GM12878 (cell line): ENCODE measurements around the gene CAPN7. TPM values are rescaled to one million over a fixed set of nuclear protein-coding genes. Genes with fewer than 3 reads are reported as not detected.
A peak's percentile ranks its signal among the peaks of the same experiment; 100 is the strongest.

Source experiments
- ATAC-seq: fragments of 200-7000 bp; cut with Tn5 transposase; 3 replicates; pipeline ENCODE4 v1.9.1; 2020; ENCODE audit warnings: mild to moderate bottlenecking, moderate library complexity
- Bru-seq: library from RNA; stranded (reverse); fragments of 400-500 nt; gene quantifications from one replicate; lab custom pipeline; 2021; lab: Mats Ljungman, UMichigan
- BruChase-seq, 2 experiments: library from RNA; stranded (reverse); fragments of 400-500 nt; gene quantifications; one replicate each; lab custom pipeline; 2021; lab: Mats Ljungman, UMichigan
- BruUV-seq: library from RNA; stranded (reverse); fragments of 400-500 nt; replicated peaks from 2 replicates; lab custom pipeline; 2021; lab: Mats Ljungman, UMichigan
- CTCF ChIA-PET: fragments of 300-600 bp; sonication (Branson Sonifier 250); formaldehyde crosslinking; extraction: SDS; loops from one replicate; lab custom pipeline; 2021; ENCODE audit warnings: inconsistent platforms; lab: Yijun Ruan, JAX
- POLR2A ChIA-PET: fragments of 350-600 bp; formaldehyde crosslinking; extraction: SDS; loops from one replicate; lab custom pipeline; 2021; ENCODE audit warnings: inconsistent platforms; lab: Charles Lee
- RAD21 ChIA-PET: fragments of 300-600 bp; sonication (Branson Sonifier 250); formaldehyde crosslinking; loops from one replicate; lab custom pipeline; 2023; ENCODE audit warnings: antibody characterized with exemption; ENCODE audit not compliant: unreplicated experiment; lab: Charles Lee
- SMC1A ChIA-PET: fragments of 300-600 bp; sonication (Branson Sonifier 250); formaldehyde crosslinking; loops from one replicate; lab custom pipeline; 2023; ENCODE audit not compliant: unreplicated experiment, uncharacterized antibody; lab: Charles Lee
- DNase-seq: peaks from one replicate; pipeline ENCODE4 v3.0.0-alpha.2; 2011; ENCODE audit warnings: low read depth, low spot score
- FAIRE-seq: peaks from 3 replicates; lab custom pipeline; 2011; peaks lifted over from hg19 to GRCh38; lab: Jason Lieb, UNC
- H2AFZ ChIP-seq: 2 replicates; pipeline ENCODE4 v1.6.0; 2011; ENCODE audit warnings: low read depth, low read length, control low read depth; ENCODE audit not compliant: control insufficient read depth
- H3K27ac ChIP-seq: 2 replicates; pipeline ENCODE4 v1.5.1; 2011; ENCODE audit warnings: control low read depth; ENCODE audit not compliant: control insufficient read depth, insufficient read depth
- H3K27me3 ChIP-seq, 2 experiments: replicated peaks in 1 of 2; 2 replicates each; pipeline versions ENCODE4 v1.6.0 to v1.6.1; 2011; ENCODE audit warnings: low read length in 1 of 2; ENCODE audit not compliant: control insufficient read depth in 2 of 2, insufficient read depth in 2 of 2
- H3K36me3 ChIP-seq, 2 experiments: 2 replicates each; pipeline ENCODE4 v1.5.1; 2011; ENCODE audit warnings: low read length in 1 of 2; ENCODE audit not compliant: control insufficient read depth in 2 of 2, insufficient read depth in 2 of 2
- H3K4me1 ChIP-seq: 2 replicates; pipeline ENCODE4 v1.6.1; 2011; ENCODE audit warnings: mild to moderate bottlenecking, low read length, moderate library complexity, mixed read lengths; ENCODE audit not compliant: control insufficient read depth, insufficient read depth
- H3K4me2 ChIP-seq: 2 replicates; pipeline ENCODE4 v1.6.0; 2011; ENCODE audit warnings: control low read depth; ENCODE audit not compliant: control insufficient read depth, insufficient read depth
- H3K4me3 ChIP-seq: fragments of 200-600 bp; sonication (generic); 2 replicates; pipeline ENCODE4 v1.5.1; 2016
- H3K79me2 ChIP-seq: 2 replicates; pipeline ENCODE4 v1.6.0; 2011; ENCODE audit warnings: low read length; ENCODE audit not compliant: control insufficient read depth, insufficient read depth
- H3K9ac ChIP-seq: 2 replicates; pipeline ENCODE4 v1.8.0; 2011; ENCODE audit warnings: low read length, control low read depth, mixed read lengths; ENCODE audit not compliant: control insufficient read depth, insufficient read depth
- H3K9me3 ChIP-seq: replicated peaks from 3 replicates; pipeline ENCODE4 v1.5.1; 2011; ENCODE audit warnings: mild to moderate bottlenecking, low read length; ENCODE audit not compliant: control insufficient read depth, insufficient read depth
- H4K20me1 ChIP-seq: 2 replicates; pipeline ENCODE4 v1.6.0; 2011; ENCODE audit not compliant: control insufficient read depth, insufficient read depth
- CHD2 ChIP-seq: IDR thresholded peaks from 2 replicates; pipeline ENCODE4 v1.6.1; 2011; ENCODE audit warnings: low read depth, low read length, improper control_type of control experiment, borderline replicate concordance
- ETV6 ChIP-seq, 2 experiments: fragments of 450-650 bp in 1 of 2; IDR thresholded peaks in 1 of 2; conservative IDR thresholded peaks in 1 of 2; 2 replicates each; pipeline ENCODE4 v1.6.1; 2014; ENCODE audit warnings: antibody characterized with exemption in 1 of 2, borderline replicate concordance in 1 of 2, low read depth in 1 of 2, mild to moderate bottlenecking in 1 of 2, moderate library complexity in 1 of 2
- FOS ChIP-seq: IDR thresholded peaks from 3 replicates; pipeline ENCODE4 v1.6.1; 2011; ENCODE audit warnings: borderline replicate concordance; ENCODE audit not compliant: insufficient read length; ENCODE audit errors: extremely low read depth
- LARP7 ChIP-seq: fragments of 450-650 bp; IDR thresholded peaks from 2 replicates; pipeline ENCODE4 v1.6.1; 2017; ENCODE audit warnings: mild to moderate bottlenecking
- PBX3 ChIP-seq: IDR thresholded peaks from 2 replicates; pipeline ENCODE4 v1.6.1; 2011; ENCODE audit warnings: mild to moderate bottlenecking, low read depth, low read length, moderate library complexity; ENCODE audit not compliant: insufficient replicate concordance
- PML ChIP-seq: IDR thresholded peaks from 2 replicates; pipeline ENCODE4 v1.6.1; 2012; ENCODE audit warnings: low read length, inconsistent platforms
- POLR2AphosphoS5 ChIP-seq: IDR thresholded peaks from 2 replicates; pipeline ENCODE4 v1.6.1; 2011; ENCODE audit warnings: mild to moderate bottlenecking, low read length, inconsistent platforms
- SMAD1 ChIP-seq: fragments of 450-650 bp; IDR thresholded peaks from 2 replicates; pipeline ENCODE4 v1.6.1; 2018; ENCODE audit warnings: mild to moderate bottlenecking, low read depth; ENCODE audit not compliant: partially characterized antibody
- SPI1 ChIP-seq: IDR thresholded peaks from 2 replicates; pipeline ENCODE4 v1.6.1; 2011; ENCODE audit warnings: low read depth, mild to moderate bottlenecking, low read length, moderate library complexity, borderline replicate concordance; ENCODE audit not compliant: insufficient read depth
- YY1 ChIP-seq: IDR thresholded peaks from 2 replicates; pipeline ENCODE4 v1.6.1; 2011; ENCODE audit warnings: low read depth, mild to moderate bottlenecking, low read length
- ZBTB33 ChIP-seq: fragments of 450-650 bp; IDR thresholded peaks from 2 replicates; pipeline ENCODE4 v1.6.1; 2017; ENCODE audit warnings: mild to moderate bottlenecking
- ZNF24 ChIP-seq: fragments of 450-650 bp; IDR thresholded peaks from 2 replicates; pipeline ENCODE4 v1.6.1; 2017; ENCODE audit warnings: antibody characterized with exemption, mild to moderate bottlenecking
- WGBS: methylation state at CpG from one replicate; pipeline ENCODE4 v1.1.6; 2016; ENCODE audit warnings: low lambda C conversion rate; ENCODE audit not compliant: insufficient replicate concordance, insufficient coverage; ENCODE audit errors: missing lambda C conversion rate; 5-methylcytosine and 5-hydroxymethylcytosine counted together
- in situ Hi-C: fragments of 300-500 bp; cut with MboI; formaldehyde crosslinking; loops from 9 replicates; pipeline ENCODE4 v1.14.3; 2018; ENCODE audit warnings: mixed read lengths
- intact Hi-C: fragments of 100-400 bp; cut with micrococcal nuclease; formaldehyde crosslinking; loops from one replicate; pipeline ENCODE4 v1.14.2; 2022; ENCODE audit not compliant: unreplicated experiment
- long read RNA-seq, 2 experiments: library from polyadenylated mRNA; unstranded; transcript quantifications; one replicate each; pipeline ENCODE4 v2.0.0, GENCODE V29; 2019 to 2020
- polyA minus RNA-seq, 3 experiments: library from RNA; depleted of rRNA, polyadenylated mRNA; stranded (reverse); fragments of >200 nt; gene quantifications; 2 replicates each; pipeline ENCODE4 v1.2.3, GENCODE V29; 2011
- polyA plus RNA-seq, 11 experiments: library from polyadenylated mRNA; depleted of rRNA in 4 of 11; unstranded in 6 of 11; stranded (reverse) in 5 of 11; fragments of >200 nt; fragmentation: Nextera tagmentation in 4 of 11; fragmentation: Illumina TruSeq in 1 of 11; extraction: Ambion mirVana in 4 of 11; extraction: Trizol in 1 of 11; gene quantifications; 1 replicate in 1 of 11; 2 replicates in 10 of 11; pipeline versions ENCODE4 v1.2.1 to v1.2.3, GENCODE V29; 2011 to 2016; ENCODE audit warnings: inconsistent platforms in 2 of 11, missing spikeins in 2 of 11, low read depth in 1 of 11
- total RNA-seq, 4 experiments: library from RNA; depleted of rRNA in 3 of 4; stranded (reverse); fragments of >200 nt in 3 of 4; fragmentation: Illumina TruSeq in 1 of 4; extraction: Trizol in 1 of 4; gene quantifications; 2 replicates each; pipeline versions ENCODE4 v1.2.1 to v1.2.3, GENCODE V29; 2013 to 2021
- TF ChIP-seq, protein P1 (sequence below): fragments of 450-650 bp; IDR thresholded peaks from 2 replicates; pipeline ENCODE4 v1.6.1; 2017; ENCODE audit warnings: borderline replicate concordance

The CAPN7 gene
- 142 and 155 TPM in 2 replicates for total RNA-seq (2013; cell fraction: nucleolus; rRNA removed)
- 16.5 and 19.9 TPM in 2 replicates for total RNA-seq (2014; rRNA removed)
- 17.2 and 18.6 TPM in 2 replicates for total RNA-seq (2014; rRNA removed; fragmentation: Illumina TruSeq; extraction: Trizol)
- total RNA-seq (2021), result 19.2 and 24.4 TPM in 2 replicates
- 6.1 TPM for polyA plus RNA-seq (2011; ENCODE audit: low read depth)
- 24.6 and 41.2 TPM in 2 replicates for polyA plus RNA-seq (2011; rRNA removed)
- 10.6 and 10.9 TPM in 2 replicates for polyA plus RNA-seq (2011; cell fraction: cytosol; rRNA removed)
- 37.1 and 54.9 TPM in 2 replicates for polyA plus RNA-seq (2011; cell fraction: nucleus; rRNA removed)
- 10.0 and 13.8 TPM in 2 replicates for polyA plus RNA-seq (2012)
- 19.2 and 25.4 TPM in 2 replicates for polyA plus RNA-seq (2014; fragmentation: Illumina TruSeq; extraction: Trizol)
- 1 to 10 TPM; 5.3 to 6.7 TPM for polyA plus RNA-seq (2014; fragmentation: Nextera tagmentation; extraction: Ambion mirVana)
- 13.4 and 15.2 TPM in 2 replicates for polyA plus RNA-seq (2014; rRNA removed)
- polyA plus RNA-seq (2016; fragmentation: Nextera tagmentation; extraction: Ambion mirVana), result 10 to 100 TPM; 24.3 to 27.0 TPM
- polyA minus RNA-seq (2011; rRNA and poly(A)+ RNA removed), result 15.8 and 20.5 TPM in 2 replicates
- polyA minus RNA-seq (2011; cell fraction: cytosol; rRNA and poly(A)+ RNA removed), result 7.8 and 10.0 TPM in 2 replicates
- polyA minus RNA-seq (2011; cell fraction: nucleus; rRNA and poly(A)+ RNA removed), result 32.0 and 49.4 TPM in 2 replicates
- percentile 87 among the genes with signal in this experiment for Bru-seq, nascent RNA
- percentile 87 among the genes with signal in this experiment for BruChase-seq, experiment 1, labeled RNA remaining after a 6-hour chase
- BruChase-seq, experiment 2, labeled RNA remaining after a 2-hour chase, result percentile 88 among the genes with signal in this experiment
- long read RNA-seq, experiment 1, full-length matches to known transcripts, result 1 of 2 reads
- long read RNA-seq, experiment 1, partial matches to known transcripts, result 0 of 2 reads
- long read RNA-seq, experiment 1, other reads (novel, unspliced or antisense), result 1 of 2 reads
- long read RNA-seq, experiment 2, partial matches to known transcripts, result 7 of 11 reads
- long read RNA-seq, experiment 2, other reads (novel, unspliced or antisense), result 3 of 11 reads

DNA sequence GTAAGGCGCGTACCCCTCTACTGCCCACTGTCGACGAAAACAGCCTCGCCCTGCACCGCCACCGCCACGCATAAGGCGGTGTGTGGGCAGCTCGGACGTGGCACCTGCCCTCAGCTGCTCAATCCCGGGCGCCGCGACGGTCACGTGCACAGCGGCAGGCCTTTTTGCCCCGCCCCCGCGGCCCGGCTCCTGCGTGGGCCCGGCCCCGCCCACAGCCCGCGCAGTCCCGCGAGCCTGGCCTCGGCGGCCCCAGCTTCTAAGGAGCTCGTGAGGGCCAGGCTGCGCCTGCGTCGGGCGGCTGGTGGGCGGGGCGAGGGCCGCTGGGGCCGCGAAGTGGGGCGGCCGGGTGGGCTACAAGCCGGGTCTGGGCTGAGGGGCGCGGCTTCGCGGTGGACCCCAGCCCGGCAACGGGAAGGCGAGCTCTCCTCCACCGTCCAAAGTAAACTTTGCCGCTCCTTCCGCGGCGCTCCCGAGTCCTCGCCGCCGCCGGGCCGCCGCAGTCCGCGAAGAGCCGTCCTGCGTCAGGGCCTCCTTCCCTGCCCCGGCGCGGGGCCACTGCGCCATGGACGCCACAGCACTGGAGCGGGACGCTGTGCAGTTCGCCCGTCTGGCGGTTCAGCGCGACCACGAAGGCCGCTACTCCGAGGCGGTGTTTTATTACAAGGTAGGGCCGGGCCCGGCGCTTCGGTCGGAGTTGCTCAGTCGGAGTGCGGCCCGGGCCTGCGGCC is at the start of gene CAPN7:
CAPN7 (plus strand) TSS at position 313 of the 728 bp plus-strand sequence; CDS start at position 563, 250 bp downstream.
- peaks cover 37% of the 10 kb centered on the region for H3K79me2 ChIP-seq
- no peaks in the 10 kb centered on the region for H3K36me3 ChIP-seq
- peak within 1 kb of the TSS; percentile 80 for H3K9ac ChIP-seq
- SMC1A ChIA-PET, result interaction anchor here (0.7 to 12.1 kb wide), 19 partner anchors 8 to 351 kb away, joined by 3 to 135 read pairs (median 5); partner anchors contain the start of gene RBSN
- H2AFZ ChIP-seq, result peak within 1 kb of the TSS; percentile 95
- RAD21 ChIA-PET, result interaction anchor here (0.8 to 5.3 kb wide), 25 partner anchors 10 to 602 kb away, joined by 3 to 30 read pairs (median 4); partner anchors contain the start of gene RBSN
- in situ Hi-C loops, result loop anchor here (10.0 kb wide), 2 partner anchors 599 to 1039 kb away; no protein-coding TSS in a partner anchor
- BruUV-seq, result no TSS peak
- H3K4me1 ChIP-seq, result no peaks in the 10 kb centered on the region
- POLR2A ChIA-PET, result interaction anchor here (0.6 to 1.9 kb wide), 11 partner anchors 14 to 1638 kb away, joined by 3 to 6 read pairs (median 3); partner anchors contain the start of gene RBSN
- WGBS, result under 1% methylated on average over 77 of the region's 92 CpGs
- no peaks in the 10 kb centered on the region for H4K20me1 ChIP-seq
- FAIRE-seq (peak; percentile 72), ATAC-seq (peak; percentile 94), DNase-seq (peak; percentile 67)
- peak within 1 kb of the TSS; percentile 94 for H3K4me3 ChIP-seq
- peak within 1 kb of the TSS; percentile 61 for H3K27ac ChIP-seq
- intact Hi-C loops, result loop anchor here (1.0 to 10.0 kb wide), 3 partner anchors 97 to 350 kb away; no protein-coding TSS in a partner anchor
- no peaks in the 10 kb centered on the region for H3K9me3 ChIP-seq
- CTCF ChIA-PET, result interaction anchor here (0.6 to 9.7 kb wide), 24 partner anchors 12 to 605 kb away, joined by 3 to 123 read pairs (median 4); no protein-coding TSS in a partner anchor
- no peaks in the 10 kb centered on the region for H3K27me3 ChIP-seq
- H3K4me2 ChIP-seq, result peak within 1 kb of the TSS; percentile 90
- TF ChIP-seq PML, result no peak
- no peak for TF ChIP-seq FOS
- TF ChIP-seq POLR2AphosphoS5, result peak; percentile 84
- TF ChIP-seq LARP7, result peak; percentile 86
- TF ChIP-seq CHD2, result peak; percentile 94
- no peak for TF ChIP-seq SMAD1
- TF ChIP-seq ZBTB33, result no peak
- TF ChIP-seq YY1, result peak; percentile 63; the same call in 1 of the 2 replicates
- TF ChIP-seq ZNF24, result no peak
- 0 out of 4 replicates have a peak, but pooled peaks of 1 of the 2 experiments have one; percentile 39 for TF ChIP-seq ETV6 (conservative IDR thresholded peaks at IDR 0.05 in 1 of 2, IDR thresholded peaks at IDR 0.05 in 1 of 2; ENCODE audit: borderline replicate concordance in 1 of 2, low read depth in 1 of 2)
- no peak for TF ChIP-seq PBX3
- TF ChIP-seq, protein P1, sequence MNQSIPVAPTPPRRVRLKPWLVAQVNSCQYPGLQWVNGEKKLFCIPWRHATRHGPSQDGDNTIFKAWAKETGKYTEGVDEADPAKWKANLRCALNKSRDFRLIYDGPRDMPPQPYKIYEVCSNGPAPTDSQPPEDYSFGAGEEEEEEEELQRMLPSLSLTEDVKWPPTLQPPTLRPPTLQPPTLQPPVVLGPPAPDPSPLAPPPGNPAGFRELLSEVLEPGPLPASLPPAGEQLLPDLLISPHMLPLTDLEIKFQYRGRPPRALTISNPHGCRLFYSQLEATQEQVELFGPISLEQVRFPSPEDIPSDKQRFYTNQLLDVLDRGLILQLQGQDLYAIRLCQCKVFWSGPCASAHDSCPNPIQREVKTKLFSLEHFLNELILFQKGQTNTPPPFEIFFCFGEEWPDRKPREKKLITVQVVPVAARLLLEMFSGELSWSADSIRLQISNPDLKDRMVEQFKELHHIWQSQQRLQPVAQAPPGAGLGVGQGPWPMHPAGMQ, result no peak
- TF ChIP-seq SPI1, result no peak
